Measurements from ENCODE around the gene CEP192.

GRCh38 chr18:13011719-13012118, 20.6 kb downstream of the CEP192 start:
- no peak for TF ChIP-seq CTCF (IDR thresholded peaks at IDR 0.05)
- no peak for TF ChIP-seq POLR2A (IDR thresholded peaks at IDR 0.05)
- no peak for TF ChIP-seq POLR2AphosphoS5 (IDR thresholded peaks at IDR 0.05)

Data from breast epithelium (tissue), 3 donors.